ENCODE results near the gene OSBPL3. TPM values are rescaled to one million over a fixed set of nuclear protein-coding genes. Genes with fewer than 3 reads are reported as not detected.

Gene OSBPL3
- total RNA-seq, 1 experiment from 2014 or later: 45.1 TPM

- no peaks in the 10 kb centered on the region for H3K36me3 ChIP-seq (ENCODE audit: control insufficient read depth, insufficient read depth, low read length)
- no TSS peak for BruUV-seq (replicated peaks)
- ChIA-PET POLR2A (no interaction called here), CTCF (no interaction called here)
- no peak overlapping the region for H3K4me3 ChIP-seq (ENCODE audit: low read depth, low read length)
- Mint-ChIP-seq H3K36me3 (ENCODE audit: insufficient read depth, unreplicated experiment) (peaks cover 24% of the 10 kb centered on the region), H3K27me3 (ENCODE audit: insufficient read depth, unreplicated experiment) (no peaks in the 10 kb centered on the region), H3K4me3 (ENCODE audit: unreplicated experiment) (no peak overlapping the region), H3K27ac (ENCODE audit: unreplicated experiment) (no peak overlapping the region), H3K4me1 (ENCODE audit: low read depth, unreplicated experiment) (peaks cover 23% of the 10 kb centered on the region), H3K9me3 (ENCODE audit: unreplicated experiment) (no peaks in the 10 kb centered on the region)
- no peaks in the 10 kb centered on the region for H3K9me3 ChIP-seq
- TF ChIP-seq CTCF (IDR thresholded peaks at IDR 0.05; ENCODE audit: insufficient read depth in 1 of 2, low read depth in 1 of 2, low read length in 1 of 2, severe bottlenecking in 1 of 2, unreplicated experiment in 1 of 2): no peak
- no peak for DNase-seq
- H3K4me1 ChIP-seq: peaks cover 20% of the 10 kb centered on the region
- intact Hi-C loops (cut with micrococcal nuclease; ENCODE audit: unreplicated experiment): no loop called here
- no peaks in the 10 kb centered on the region for H3K27me3 ChIP-seq (replicated peaks; ENCODE audit: control insufficient read depth, insufficient read depth, low read length)
Observed at GRCh38 chr7:24975172-24975571, 4.8 kb downstream of the OSBPL3 start.

DNA sequence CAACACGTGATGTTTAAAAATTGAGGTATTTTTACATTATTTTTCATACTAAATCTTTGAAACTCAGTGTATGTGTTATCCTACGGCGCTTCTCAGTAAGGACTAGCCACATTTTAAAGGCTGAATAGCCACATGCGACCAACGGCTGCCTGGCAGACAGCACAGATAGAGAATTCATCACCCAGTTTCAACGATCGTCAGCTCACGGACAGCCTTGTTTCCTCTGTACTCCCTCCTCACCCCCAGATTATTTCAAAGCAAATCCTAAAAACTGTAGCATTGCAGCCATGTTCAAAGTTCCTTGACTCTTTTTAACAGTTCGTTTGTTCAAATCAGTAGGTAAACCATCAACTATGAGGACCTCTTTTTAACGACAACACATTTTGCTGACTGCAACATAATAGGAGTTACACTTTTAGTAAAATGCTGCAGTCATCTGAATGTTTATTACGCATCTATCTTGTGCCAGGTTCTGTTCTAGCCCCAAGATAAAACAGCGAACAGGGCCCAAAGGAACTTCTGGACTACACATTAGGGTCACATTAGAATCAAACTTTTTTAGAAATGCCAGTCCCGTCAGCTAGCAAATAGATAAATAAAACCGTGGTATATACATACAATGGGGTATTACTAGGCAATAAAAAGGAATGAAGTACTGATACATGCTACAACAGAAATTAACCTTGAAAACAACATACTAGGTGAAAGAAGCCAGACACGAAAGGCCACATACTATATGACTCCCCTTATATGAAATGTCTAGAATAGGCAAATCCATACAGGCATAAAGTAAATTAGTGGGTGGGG is 5.7 kb downstream of the OSBPL3 start:
- Histone ChIP-seq H3K36me3 (ENCODE audit: control insufficient read depth, insufficient read depth, low read length) (no peaks in the 10 kb centered on the region), H3K27me3 (replicated peaks; ENCODE audit: control insufficient read depth, insufficient read depth, low read length) (no peaks in the 10 kb centered on the region), H3K9me3 (no peaks in the 10 kb centered on the region), H3K4me1 (peaks cover 20% of the 10 kb centered on the region), H3K4me3 (ENCODE audit: low read depth, low read length) (no peak overlapping the region)
- no peaks in the 10 kb centered on the region for H3K9me3 Mint-ChIP-seq (ENCODE audit: unreplicated experiment)
- H3K36me3 Mint-ChIP-seq (ENCODE audit: insufficient read depth, unreplicated experiment): peaks cover 15% of the 10 kb centered on the region
- no peak overlapping the region for H3K27ac Mint-ChIP-seq (ENCODE audit: unreplicated experiment)
- H3K27me3 Mint-ChIP-seq (ENCODE audit: insufficient read depth, unreplicated experiment): no peaks in the 10 kb centered on the region
- ChIA-PET CTCF (no interaction called here), POLR2A (no interaction called here)
- no peak overlapping the region for H3K4me3 Mint-ChIP-seq (ENCODE audit: unreplicated experiment)
- no peak for DNase-seq
- intact Hi-C loops (cut with micrococcal nuclease; ENCODE audit: unreplicated experiment): no loop called here
- H3K4me1 Mint-ChIP-seq (ENCODE audit: low read depth, unreplicated experiment): peaks cover 32% of the 10 kb centered on the region
- no peak for TF ChIP-seq CTCF (IDR thresholded peaks at IDR 0.05; ENCODE audit: insufficient read depth in 1 of 2, low read depth in 1 of 2, low read length in 1 of 2, severe bottlenecking in 1 of 2, unreplicated experiment in 1 of 2)
- no TSS peak for BruUV-seq (replicated peaks)

- CTCF ChIA-PET: no interaction called here
- Mint-ChIP-seq H3K27ac (ENCODE audit: unreplicated experiment) (no peak overlapping the region), H3K36me3 (ENCODE audit: insufficient read depth, unreplicated experiment) (peaks cover 6% of the 10 kb centered on the region), H3K4me1 (ENCODE audit: low read depth, unreplicated experiment) (peaks cover 33% of the 10 kb centered on the region), H3K27me3 (ENCODE audit: insufficient read depth, unreplicated experiment) (no peaks in the 10 kb centered on the region), H3K4me3 (ENCODE audit: unreplicated experiment) (no peak overlapping the region), H3K9me3 (ENCODE audit: unreplicated experiment) (no peaks in the 10 kb centered on the region)
- DNase-seq: no peak
- no peaks in the 10 kb centered on the region for H3K9me3 ChIP-seq
- H3K36me3 ChIP-seq (ENCODE audit: control insufficient read depth, insufficient read depth, low read length): no peaks in the 10 kb centered on the region
- TF ChIP-seq CTCF (IDR thresholded peaks at IDR 0.05; ENCODE audit: insufficient read depth in 1 of 2, low read depth in 1 of 2, low read length in 1 of 2, severe bottlenecking in 1 of 2, unreplicated experiment in 1 of 2): no peak
- POLR2A ChIA-PET: no interaction called here
- intact Hi-C loops (cut with micrococcal nuclease; ENCODE audit: unreplicated experiment): no loop called here
- BruUV-seq (replicated peaks): no TSS peak
- no peaks in the 10 kb centered on the region for H3K27me3 ChIP-seq (replicated peaks; ENCODE audit: control insufficient read depth, insufficient read depth, low read length)
- peaks cover 20% of the 10 kb centered on the region for H3K4me1 ChIP-seq
- no peak overlapping the region for H3K4me3 ChIP-seq (ENCODE audit: low read depth, low read length)
Observed at GRCh38 chr7:24972991-24973390, 7.0 kb downstream of the OSBPL3 start.
